ENCODE measurements around the gene SYNDIG1. TPM values are rescaled to one million over a fixed set of nuclear protein-coding genes. Genes with fewer than 3 reads are reported as not detected.

The SYNDIG1 gene
- total RNA-seq, 1 donor from 2014 or later: 5.6 TPM

- H3K4me1 Mint-ChIP-seq (ENCODE audit: low read depth): peaks cover 6% of the 10 kb centered on the region
- H3K27me3 Mint-ChIP-seq (ENCODE audit: low read depth): peaks cover 3% of the 10 kb centered on the region
- no peaks in the 10 kb centered on the region for H3K36me3 Mint-ChIP-seq (ENCODE audit: low read depth)
Measured at GRCh38 chr20:24681634-24682495, 212.4 kb downstream of the SYNDIG1 start.

DNA sequence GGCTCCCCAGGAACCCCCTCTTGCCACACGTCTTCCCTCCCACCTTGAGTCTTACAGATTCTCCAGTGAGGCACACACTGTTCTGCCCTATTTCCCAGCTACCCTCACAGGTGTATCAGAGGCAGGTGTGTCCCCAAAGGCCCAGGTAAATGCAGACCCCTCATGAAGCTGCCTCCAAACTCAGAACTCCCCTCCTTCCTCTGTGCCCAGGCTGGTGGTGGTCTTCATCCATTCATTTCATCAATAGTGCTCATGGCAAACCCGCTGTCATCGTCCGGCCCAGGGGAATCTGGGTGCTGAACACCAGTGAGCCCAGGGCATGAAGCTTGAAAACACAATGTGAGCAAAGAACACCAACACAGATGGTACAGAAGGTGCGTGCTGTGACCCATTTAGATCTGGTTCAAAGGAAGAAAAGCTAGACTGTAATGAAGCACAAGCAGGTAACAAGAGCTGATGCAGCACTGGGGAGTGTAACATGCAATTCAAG lies 213.1 kb downstream of the SYNDIG1 start:
- Mint-ChIP-seq H3K9me3 (ENCODE audit: low read depth) (peaks cover 7% of the 10 kb centered on the region), H3K4me1 (ENCODE audit: low read depth) (peaks cover 4% of the 10 kb centered on the region), H3K4me3 (ENCODE audit: unreplicated experiment) (no peak overlapping the region), H3K27ac (ENCODE audit: unreplicated experiment) (no peak overlapping the region), H3K36me3 (ENCODE audit: low read depth) (peaks cover under 1% of the 10 kb centered on the region), H3K27me3 (ENCODE audit: low read depth) (peaks cover 3% of the 10 kb centered on the region)
- peak; percentile 42 for DNase-seq (ENCODE audit: low spot score)
- no peak for TF ChIP-seq CTCF (IDR thresholded peaks at IDR 0.05)

More at GRCh38 chr20:24681634-24682495, 212.4 kb downstream of the SYNDIG1 start:
- no peak overlapping the region for H3K4me3 Mint-ChIP-seq (ENCODE audit: unreplicated experiment)
- no peak overlapping the region for H3K27ac Mint-ChIP-seq (ENCODE audit: unreplicated experiment)
- DNase-seq (ENCODE audit: low spot score): peak; percentile 63
- peaks cover 2% of the 10 kb centered on the region for H3K9me3 Mint-ChIP-seq (ENCODE audit: low read depth)
- TF ChIP-seq CTCF (IDR thresholded peaks at IDR 0.05): no peak

- peaks cover 3% of the 10 kb centered on the region for H3K27me3 Mint-ChIP-seq (ENCODE audit: low read depth)
- peaks cover 2% of the 10 kb centered on the region for H3K36me3 Mint-ChIP-seq (ENCODE audit: low read depth)
- peaks cover 11% of the 10 kb centered on the region for H3K9me3 Mint-ChIP-seq (ENCODE audit: low read depth)
- peaks cover 4% of the 10 kb centered on the region for H3K4me1 Mint-ChIP-seq (ENCODE audit: low read depth)
- H3K4me3 Mint-ChIP-seq (ENCODE audit: unreplicated experiment): no peak overlapping the region
- H3K27ac Mint-ChIP-seq (ENCODE audit: unreplicated experiment): no peak overlapping the region
- no peak for TF ChIP-seq CTCF (IDR thresholded peaks at IDR 0.05)
- DNase-seq (ENCODE audit: low spot score): peak; percentile 30
Measured at GRCh38 chr20:24683676-24684075, 214.2 kb downstream of the SYNDIG1 start.

- DNase-seq (ENCODE audit: low spot score): peak; percentile 47
- Mint-ChIP-seq H3K36me3 (ENCODE audit: low read depth) (peaks cover 2% of the 10 kb centered on the region), H3K27ac (ENCODE audit: unreplicated experiment) (no peak overlapping the region), H3K4me3 (ENCODE audit: unreplicated experiment) (no peak overlapping the region), H3K27me3 (ENCODE audit: low read depth) (peaks cover 6% of the 10 kb centered on the region), H3K9me3 (ENCODE audit: low read depth) (peaks cover 11% of the 10 kb centered on the region), H3K4me1 (ENCODE audit: low read depth) (peaks cover 4% of the 10 kb centered on the region)
- TF ChIP-seq CTCF (IDR thresholded peaks at IDR 0.05): no peak
Measured at GRCh38 chr20:24684421-24684871, 215.0 kb downstream of the SYNDIG1 start.

DNA sequence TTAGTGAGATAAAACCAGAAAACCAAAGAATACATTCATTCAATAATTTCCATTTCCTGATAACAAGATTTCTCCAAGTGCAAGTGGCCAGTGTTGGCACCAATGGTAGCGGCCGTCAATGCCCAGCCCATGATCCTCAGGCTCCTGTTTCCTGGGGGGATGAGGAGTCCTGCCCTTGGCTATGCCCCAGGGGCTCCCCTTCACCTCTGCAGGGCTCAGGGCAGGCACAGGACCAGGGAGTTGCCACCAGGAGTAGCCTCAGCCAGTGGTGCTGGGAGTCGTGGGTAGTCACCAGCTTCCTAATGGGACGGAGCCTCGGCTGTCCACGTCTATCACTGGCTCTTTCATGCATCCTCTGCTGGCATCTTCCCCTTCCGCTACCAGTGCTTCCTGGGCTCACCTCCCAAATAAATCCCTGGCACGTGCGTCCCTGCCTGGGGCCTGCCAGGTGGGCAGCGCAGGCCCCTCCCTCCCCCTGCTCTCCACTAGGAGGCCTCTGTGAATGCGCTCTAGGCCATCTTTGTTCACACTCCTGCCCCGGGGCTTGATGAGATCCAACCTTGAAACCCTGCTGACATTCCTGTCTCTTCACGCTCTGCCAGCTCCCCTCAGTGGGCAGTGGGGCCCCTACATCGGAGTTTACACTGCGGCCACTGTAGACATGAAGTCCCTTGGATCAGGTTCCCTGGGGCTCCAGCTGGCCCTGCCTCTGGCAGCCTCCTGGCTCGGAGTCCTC lies 215.7 kb downstream of the SYNDIG1 start:
- peak; percentile 63 for DNase-seq (ENCODE audit: low spot score)
- Mint-ChIP-seq H3K27me3 (ENCODE audit: low read depth) (peaks cover 12% of the 10 kb centered on the region), H3K4me3 (ENCODE audit: unreplicated experiment) (no peak overlapping the region), H3K4me1 (ENCODE audit: low read depth) (peaks cover 4% of the 10 kb centered on the region), H3K36me3 (ENCODE audit: low read depth) (peaks cover 2% of the 10 kb centered on the region), H3K9me3 (ENCODE audit: low read depth) (peaks cover 11% of the 10 kb centered on the region), H3K27ac (ENCODE audit: unreplicated experiment) (no peak overlapping the region)
- TF ChIP-seq CTCF (IDR thresholded peaks at IDR 0.05): no peak
